Measurements from ENCODE around the gene KIF22.
"Not testable (repeated sequence)": the region's sequence is repeated elsewhere in the genome, so short reads cannot be mapped to it uniquely, and the experiment has no call there.

KIF22 gene

DNA sequence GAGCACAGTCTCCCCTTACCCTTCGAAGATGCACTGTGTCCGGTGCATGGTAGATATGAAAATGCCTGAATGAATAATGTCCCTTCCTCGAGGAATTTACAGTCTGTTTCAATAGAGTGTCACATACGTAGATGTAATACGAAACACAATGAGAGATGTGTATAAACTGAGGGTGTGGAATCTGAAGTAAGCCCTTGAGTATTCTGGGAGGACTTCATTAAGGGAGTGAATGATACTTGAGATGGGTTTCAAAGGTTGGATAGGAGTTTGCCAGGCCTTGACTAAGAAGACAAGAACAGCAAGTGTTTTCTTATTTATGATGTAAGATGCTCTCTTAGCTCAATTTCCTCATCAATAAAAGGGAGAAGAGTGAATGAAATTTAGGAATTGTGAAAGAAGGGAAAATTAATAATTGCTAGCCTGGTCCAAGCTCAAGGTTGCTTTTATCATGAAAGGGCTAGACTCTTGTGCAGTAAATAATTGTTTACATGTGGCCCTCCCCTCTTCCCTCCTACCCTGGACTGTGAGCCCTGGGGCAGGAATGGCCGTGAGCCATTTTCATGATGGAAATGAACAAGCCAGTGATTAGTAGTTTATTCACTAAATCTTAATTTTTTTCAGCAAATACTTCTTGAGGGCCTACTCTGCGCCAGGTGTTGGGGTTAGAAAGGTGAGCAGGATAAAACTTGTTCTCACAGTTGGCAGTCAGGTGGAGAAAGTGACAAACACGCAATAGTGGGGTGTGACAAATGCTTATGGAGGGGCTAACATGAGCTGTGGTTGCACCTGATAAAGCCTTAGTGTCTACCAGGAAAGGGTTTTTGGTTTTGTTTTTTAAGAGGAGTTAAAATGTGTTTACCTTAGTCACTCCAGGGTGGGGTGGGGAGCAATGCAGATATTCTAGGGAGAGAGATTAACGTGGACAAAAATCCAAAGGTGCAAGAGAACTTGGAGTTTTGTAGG lies 1.6 kb downstream of the KIF22 start:
- DNase-seq (ENCODE audit: insufficient read length) (no peak), FAIRE-seq (no peak)
- TF ChIP-seq TAF1 (IDR thresholded peaks at IDR 0.05; ENCODE audit: borderline replicate concordance, low read depth, low read length) (no peak), POLR2AphosphoS5 (IDR thresholded peaks at IDR 0.05; ENCODE audit: low read depth, low read length) (no peak), POLR2A (IDR thresholded peaks at IDR 0.05; ENCODE audit: low read depth, low read length) (no peak)

DNA sequence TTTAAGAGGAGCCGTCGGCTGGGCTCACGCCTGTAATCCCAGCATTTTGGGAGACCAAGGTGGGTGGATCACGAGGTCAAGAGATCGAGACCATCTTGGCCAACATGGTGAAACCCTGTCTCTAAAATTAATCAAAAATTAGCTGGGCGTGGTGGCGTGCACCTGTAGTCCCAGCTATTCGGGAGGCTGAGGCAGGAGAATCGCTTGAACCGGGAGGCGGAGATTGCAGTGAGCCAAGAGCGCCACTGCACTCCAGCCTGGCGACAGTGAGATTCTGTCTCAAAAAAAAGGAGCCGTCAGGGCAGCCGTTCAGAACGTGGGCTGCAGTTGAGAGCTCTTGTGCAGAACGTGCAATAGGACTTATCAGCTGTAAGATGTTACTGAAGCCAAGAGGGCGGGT lies 2.6 kb downstream of the KIF22 start:
- DNase-seq (ENCODE audit: insufficient read length); FAIRE-seq: not testable (repeated sequence)

DNA sequence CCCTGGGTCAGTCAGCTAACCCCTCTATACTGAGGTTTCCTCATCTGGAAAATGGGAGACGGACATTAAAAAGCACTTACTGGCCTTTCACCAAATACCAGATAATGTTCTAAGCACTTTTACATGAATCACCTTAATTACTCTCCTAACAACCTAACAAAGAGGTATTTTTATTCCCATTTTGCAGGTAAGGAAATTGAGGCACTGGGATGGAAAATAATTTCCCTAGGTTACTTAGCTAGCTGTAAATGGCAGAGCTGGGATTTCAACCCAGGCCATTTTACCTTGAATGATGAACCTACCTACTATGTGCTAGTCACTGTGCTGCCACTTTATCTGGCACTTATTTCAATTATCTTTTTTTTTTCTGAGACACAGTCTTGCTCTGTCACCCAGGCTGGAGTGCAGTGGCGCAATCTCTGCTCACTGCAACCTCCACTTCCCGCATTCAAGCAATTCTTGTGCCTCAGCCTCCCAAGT lies 3.7 kb downstream of the KIF22 start:
- no peak for TF ChIP-seq TAF1 (IDR thresholded peaks at IDR 0.05; ENCODE audit: borderline replicate concordance, low read depth, low read length)
- FAIRE-seq: no peak

DNA sequence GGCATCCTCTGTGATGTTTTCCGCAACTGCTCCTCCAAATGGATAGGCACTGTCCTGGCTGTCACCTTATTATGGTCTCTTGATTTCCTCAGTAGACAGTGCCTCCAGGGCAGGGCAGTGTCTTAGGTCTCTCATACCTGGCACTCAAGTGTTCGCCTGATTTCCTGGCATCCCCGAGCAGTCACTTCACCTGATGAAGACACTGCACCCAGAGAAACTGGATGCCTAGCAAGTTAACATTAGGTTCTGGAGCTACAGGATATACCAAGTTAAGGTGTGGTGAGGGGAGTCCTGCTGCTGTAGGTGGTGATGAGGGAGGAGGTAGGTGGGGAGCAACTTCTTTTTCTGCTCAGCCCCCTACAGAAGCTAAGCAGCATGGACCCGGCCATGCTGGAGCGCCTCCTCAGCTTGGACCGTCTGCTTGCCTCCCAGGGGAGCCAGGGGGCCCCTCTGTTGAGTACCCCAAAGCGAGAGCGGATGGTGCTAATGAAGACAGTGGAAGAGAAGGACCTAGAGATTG lies 11.9 kb downstream of the KIF22 start:
- TF ChIP-seq POLR2AphosphoS5 (IDR thresholded peaks at IDR 0.05; ENCODE audit: low read depth, low read length) (no peak), POLR2A (IDR thresholded peaks at IDR 0.05; ENCODE audit: low read depth, low read length) (no peak; the same call in 1 of the 2 replicates), TAF1 (IDR thresholded peaks at IDR 0.05; ENCODE audit: borderline replicate concordance, low read depth, low read length) (no peak)
- no peak for FAIRE-seq
- DNase-seq (ENCODE audit: insufficient read length): no peak

More for the DNA sequence above, 3.7 kb downstream of the KIF22 start:
- no peak for DNase-seq (ENCODE audit: insufficient read length)

DNA sequence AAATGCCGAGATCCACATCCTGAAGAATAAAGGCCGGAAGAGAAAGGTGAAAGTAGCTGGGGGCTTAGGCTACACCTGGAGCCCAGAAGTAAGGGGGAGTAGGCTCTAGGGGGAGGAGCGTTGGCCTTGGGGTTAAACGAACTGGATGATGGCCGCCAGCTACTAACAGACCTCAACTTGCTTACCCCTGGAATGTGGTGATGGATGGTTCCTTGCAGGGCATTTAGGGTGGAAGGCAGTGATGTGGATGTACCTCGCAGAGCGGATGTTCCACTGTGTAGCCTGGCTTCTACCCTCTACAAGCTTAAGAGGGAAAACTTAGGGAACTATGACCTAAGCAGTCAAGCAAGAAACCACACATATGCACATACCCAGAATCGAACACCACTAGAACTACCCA lies 13.5 kb downstream of the KIF22 start:
- TF ChIP-seq TAF1 (IDR thresholded peaks at IDR 0.05; ENCODE audit: borderline replicate concordance, low read depth, low read length): no peak
- no peak for TF ChIP-seq POLR2A (IDR thresholded peaks at IDR 0.05; ENCODE audit: low read depth, low read length)
- no peak for TF ChIP-seq POLR2AphosphoS5 (IDR thresholded peaks at IDR 0.05; ENCODE audit: low read depth, low read length)
- DNase-seq (ENCODE audit: insufficient read length) (no peak), FAIRE-seq (peak; percentile 76)

DNA sequence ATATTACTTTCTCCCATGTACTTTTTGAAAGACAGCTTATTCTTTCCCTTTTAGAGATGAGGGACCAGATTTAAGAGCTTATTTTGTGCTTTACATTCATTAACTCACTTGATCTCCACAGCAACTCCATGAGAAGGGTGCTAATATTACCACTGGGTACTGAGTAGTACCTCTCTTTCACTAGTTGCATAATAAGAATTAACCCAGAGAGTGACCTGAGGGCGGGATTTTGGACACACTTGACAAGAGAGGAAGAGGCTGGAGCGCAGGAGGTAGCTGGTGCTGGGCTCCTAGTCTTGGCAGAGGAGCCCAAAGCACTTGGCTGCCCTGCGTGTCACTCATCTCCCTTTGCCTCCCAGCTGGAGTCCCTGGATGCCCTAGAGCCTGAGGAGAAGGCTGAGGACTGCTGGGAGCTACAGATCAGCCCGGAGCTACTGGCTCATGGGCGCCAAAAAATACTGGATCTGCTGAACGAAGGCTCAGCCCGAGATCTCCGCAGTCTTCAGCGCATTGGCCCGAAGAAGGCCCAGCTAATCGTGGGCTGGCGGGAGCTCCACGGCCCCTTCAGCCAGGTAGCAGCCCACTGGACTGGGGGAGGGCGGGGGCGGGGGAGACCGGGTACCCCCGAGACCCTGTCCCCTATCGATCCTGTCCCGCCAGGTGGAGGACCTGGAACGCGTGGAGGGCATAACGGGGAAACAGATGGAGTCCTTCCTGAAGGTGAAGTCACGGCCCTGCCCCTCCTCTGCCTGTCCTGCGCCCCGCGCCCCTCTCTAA lies 14.1 kb downstream of the KIF22 start:
- TF ChIP-seq POLR2A (IDR thresholded peaks at IDR 0.05; ENCODE audit: low read depth, low read length): peak; percentile 12; the same call in 1 of the 2 replicates
- TF ChIP-seq POLR2AphosphoS5 (IDR thresholded peaks at IDR 0.05; ENCODE audit: low read depth, low read length): peak; percentile 71; the same call in 1 of the 2 replicates
- TF ChIP-seq TAF1 (IDR thresholded peaks at IDR 0.05; ENCODE audit: borderline replicate concordance, low read depth, low read length): no peak
- FAIRE-seq (peak; percentile 27), DNase-seq (ENCODE audit: insufficient read length) (no peak)

DNA sequence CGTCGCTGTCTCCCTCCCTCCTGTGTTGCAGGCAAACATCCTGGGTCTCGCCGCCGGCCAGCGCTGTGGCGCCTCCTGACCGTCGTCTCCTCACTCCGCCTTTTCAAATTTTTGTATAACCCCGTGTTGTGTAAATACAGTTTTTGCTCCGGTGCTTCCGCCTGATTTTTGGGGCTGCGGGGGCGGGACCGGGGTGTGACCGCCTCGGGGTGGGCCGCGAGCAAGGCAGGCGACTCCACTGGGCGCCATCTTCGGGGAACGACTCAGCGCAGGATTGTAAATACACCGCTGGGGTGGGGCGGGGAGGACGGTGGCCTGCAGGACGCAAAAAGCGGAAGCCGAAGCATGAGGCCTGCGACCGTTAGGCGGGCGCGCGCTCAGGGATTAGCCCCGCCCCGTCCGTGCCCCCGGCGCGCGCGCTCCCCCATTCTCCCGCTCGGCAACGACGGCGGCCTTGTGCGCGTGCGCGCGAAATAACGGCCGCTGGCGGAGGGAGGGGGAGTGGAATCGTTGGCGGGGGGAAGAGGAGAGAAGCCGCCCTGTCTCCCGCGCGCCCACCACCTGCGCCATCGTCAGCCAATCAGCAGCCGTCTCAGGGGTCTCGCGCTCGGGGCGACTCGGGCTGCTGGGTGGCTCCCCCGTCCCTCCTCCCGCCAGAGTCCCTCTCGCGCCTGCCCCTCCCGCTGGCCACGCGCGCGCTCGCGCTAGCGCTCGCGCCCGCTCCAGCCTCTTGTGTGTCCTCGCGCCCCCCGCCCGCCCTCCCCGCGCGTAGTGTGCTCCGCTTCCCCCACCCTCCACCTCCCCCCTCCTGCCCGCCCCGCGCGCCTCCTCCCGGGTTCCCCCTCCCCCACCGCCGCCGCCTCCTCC lies 14.9 kb downstream of the KIF22 start:
- FAIRE-seq (peak; percentile 97), DNase-seq (ENCODE audit: insufficient read length) (peak; percentile 89)
- TF ChIP-seq TAF1 (IDR thresholded peaks at IDR 0.05; ENCODE audit: borderline replicate concordance, low read depth, low read length): peak; percentile 85
- TF ChIP-seq POLR2A (IDR thresholded peaks at IDR 0.05; ENCODE audit: low read depth, low read length): peak; percentile 87
- peak; percentile 91 for TF ChIP-seq POLR2AphosphoS5 (IDR thresholded peaks at IDR 0.05; ENCODE audit: low read depth, low read length)

DNA sequence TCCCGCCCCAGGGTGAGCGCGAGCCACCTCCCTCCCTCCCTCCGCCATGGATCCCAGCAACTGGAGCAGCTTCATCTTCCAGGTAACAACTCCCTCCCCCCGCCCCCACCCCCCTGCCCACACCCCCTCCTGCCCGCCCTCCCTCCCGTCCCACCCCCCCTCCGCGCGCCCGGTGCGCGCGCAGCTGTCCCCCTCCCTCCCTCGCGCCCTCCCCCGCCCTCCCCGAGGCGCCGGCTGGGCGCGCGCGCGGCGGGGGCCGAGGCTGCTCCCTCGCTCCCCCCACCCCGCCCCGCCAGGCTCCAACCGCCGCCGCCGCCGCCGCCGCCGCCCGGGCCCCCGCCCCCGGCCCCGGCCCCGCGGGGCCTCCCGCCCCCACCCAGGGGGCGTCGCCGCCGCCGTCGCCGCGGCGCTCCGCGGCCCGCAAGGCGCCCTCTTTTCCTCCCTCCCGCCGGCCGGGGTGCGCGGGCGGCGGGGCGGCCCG lies 15.6 kb downstream of the KIF22 start, which contains the start of gene MAZ:
Gene MAZ, plus strand, starts transcription at position 431 of the 481 bp plus-strand sequence. CDS start 173 bp downstream, outside the sequence.
- FAIRE-seq (peak; percentile 72), DNase-seq (ENCODE audit: insufficient read length) (no peak)
- no peak for TF ChIP-seq TAF1 (IDR thresholded peaks at IDR 0.05; ENCODE audit: borderline replicate concordance, low read depth, low read length)
- TF ChIP-seq POLR2A (IDR thresholded peaks at IDR 0.05; ENCODE audit: low read depth, low read length): no peak
- TF ChIP-seq POLR2AphosphoS5 (IDR thresholded peaks at IDR 0.05; ENCODE audit: low read depth, low read length): no peak

DNA sequence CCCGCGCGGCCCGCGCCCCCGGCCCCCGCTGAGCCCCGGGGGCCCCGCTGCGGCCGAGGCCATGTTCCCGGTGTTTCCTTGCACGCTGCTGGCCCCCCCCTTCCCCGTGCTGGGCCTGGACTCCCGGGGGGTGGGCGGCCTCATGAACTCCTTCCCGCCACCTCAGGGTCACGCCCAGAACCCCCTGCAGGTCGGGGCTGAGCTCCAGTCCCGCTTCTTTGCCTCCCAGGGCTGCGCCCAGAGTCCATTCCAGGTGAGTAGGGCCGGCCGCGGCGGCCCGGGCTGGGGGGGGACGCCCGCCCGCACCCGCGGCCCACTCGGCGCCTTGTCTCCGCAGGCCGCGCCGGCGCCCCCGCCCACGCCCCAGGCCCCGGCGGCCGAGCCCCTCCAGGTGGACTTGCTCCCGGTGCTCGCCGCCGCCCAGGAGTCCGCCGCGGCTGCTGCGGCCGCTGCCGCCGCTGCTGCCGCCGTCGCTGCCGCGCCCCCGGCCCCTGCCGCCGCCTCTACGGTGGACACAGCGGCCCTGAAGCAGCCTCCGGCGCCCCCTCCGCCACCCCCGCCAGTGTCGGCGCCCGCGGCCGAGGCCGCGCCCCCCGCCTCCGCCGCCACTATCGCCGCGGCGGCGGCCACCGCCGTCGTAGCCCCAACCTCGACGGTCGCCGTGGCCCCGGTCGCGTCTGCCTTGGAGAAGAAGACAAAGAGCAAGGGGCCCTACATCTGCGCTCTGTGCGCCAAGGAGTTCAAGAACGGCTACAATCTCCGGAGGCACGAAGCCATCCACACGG lies 16.3 kb downstream of the KIF22 start:
- peak; percentile 38; the same call in 1 of the 2 replicates for TF ChIP-seq POLR2A (IDR thresholded peaks at IDR 0.05; ENCODE audit: low read depth, low read length)
- TF ChIP-seq POLR2AphosphoS5 (IDR thresholded peaks at IDR 0.05; ENCODE audit: low read depth, low read length): no peak
- no peak for TF ChIP-seq TAF1 (IDR thresholded peaks at IDR 0.05; ENCODE audit: borderline replicate concordance, low read depth, low read length)
- no peak for FAIRE-seq

More for the DNA sequence above, 16.3 kb downstream of the KIF22 start:
- DNase-seq (ENCODE audit: insufficient read length): no peak

Measured in GM12892 (cell line).